ENCODE results near the gene NHERF1. TPM values are rescaled to one million over a fixed set of nuclear protein-coding genes. Genes with fewer than 3 reads are reported as not detected.

The NHERF1 gene
- total RNA-seq, 1 donor from 2014 or later = 33.6 TPM

DNA sequence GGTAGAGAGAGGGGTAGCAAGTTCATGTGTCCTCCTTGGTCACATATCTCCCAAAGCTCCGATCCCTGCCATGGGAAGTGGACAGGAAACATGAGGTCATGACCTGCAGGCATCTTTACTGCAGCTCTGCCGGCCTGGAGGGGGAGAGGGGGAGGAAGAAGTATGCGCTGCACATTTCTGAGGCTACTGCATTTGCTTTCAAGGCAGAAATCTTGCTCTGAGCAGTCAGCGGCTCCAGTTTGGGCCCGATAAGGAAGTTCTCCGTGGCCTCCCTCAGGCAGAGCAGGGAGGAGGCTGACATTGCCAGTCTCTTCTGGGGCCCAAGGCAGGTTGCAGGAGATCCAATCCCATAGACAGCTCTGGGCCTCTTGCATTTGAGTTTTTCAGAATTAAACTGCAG, 1.5 kb upstream of the NHERF1 start:
- TF ChIP-seq CTCF (IDR thresholded peaks at IDR 0.05; ENCODE audit: insufficient read depth, low read length, poor library complexity, severe bottlenecking) = no peak
- Histone ChIP-seq H3K36me3 (ENCODE audit: control insufficient read depth, insufficient read depth, low read length) (no peaks in the 10 kb centered on the region), H3K4me3 (ENCODE audit: low read depth, low read length) (no peak overlapping the region), H3K27me3 (ENCODE audit: control insufficient read depth, insufficient read depth, low read length) (no peaks in the 10 kb centered on the region)
- DNase-seq (ENCODE audit: low read depth) = no peak

GRCh38 chr17:74748279-74748528, 224 bp upstream of the NHERF1 start:
- no peak for DNase-seq (ENCODE audit: low read depth)
- no peaks in the 10 kb centered on the region for H3K27me3 ChIP-seq (ENCODE audit: control insufficient read depth, insufficient read depth, low read length)
- no peaks in the 10 kb centered on the region for H3K36me3 ChIP-seq (ENCODE audit: control insufficient read depth, insufficient read depth, low read length)
- peak overlapping the region; percentile 86 for H3K4me3 ChIP-seq (ENCODE audit: low read depth, low read length)
- no peak for TF ChIP-seq CTCF (IDR thresholded peaks at IDR 0.05; ENCODE audit: insufficient read depth, low read length, poor library complexity, severe bottlenecking)

DNA sequence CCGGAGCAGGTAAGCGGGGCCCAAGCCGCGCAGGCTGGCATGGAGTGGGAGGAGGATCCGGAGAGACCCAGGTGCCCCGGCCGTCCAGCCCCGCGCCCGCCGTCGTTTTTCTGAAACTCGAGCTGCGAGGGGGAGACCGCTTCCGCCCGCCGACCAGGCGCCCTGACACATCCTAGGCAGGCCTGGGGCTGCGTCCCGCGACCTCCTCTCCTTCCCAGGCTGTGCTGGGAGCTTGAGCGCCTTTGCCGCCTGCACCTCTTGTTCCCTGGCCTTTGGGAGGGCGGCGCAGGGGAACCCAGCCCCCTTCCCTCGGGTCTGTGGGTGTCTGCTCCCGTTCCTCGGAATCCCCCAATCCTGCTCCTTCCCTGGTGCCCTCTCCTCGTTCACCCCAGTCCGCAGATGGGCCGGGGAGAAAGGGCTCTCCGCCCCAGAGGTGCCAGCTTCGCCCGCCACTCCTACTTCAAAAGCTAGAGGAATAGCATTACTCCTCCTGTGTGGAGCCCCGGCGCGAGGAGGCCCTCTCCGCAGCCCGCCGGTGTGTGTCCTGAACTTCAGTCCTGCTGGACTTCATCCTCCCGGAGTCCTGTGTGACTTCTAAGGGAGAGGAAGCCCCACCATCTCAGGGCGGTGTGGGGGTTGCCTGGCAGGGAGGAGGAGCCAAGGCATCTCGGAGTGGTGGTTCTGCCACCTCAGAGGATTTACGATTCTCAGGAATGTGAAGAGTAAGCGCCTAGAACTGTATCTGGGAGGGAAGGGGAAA, 1.0 kb downstream of the NHERF1 start:
- no peaks in the 10 kb centered on the region for H3K27me3 ChIP-seq (ENCODE audit: control insufficient read depth, insufficient read depth, low read length)
- no peak for TF ChIP-seq CTCF (IDR thresholded peaks at IDR 0.05; ENCODE audit: insufficient read depth, low read length, poor library complexity, severe bottlenecking)
- no peak for DNase-seq (ENCODE audit: low read depth)
- H3K4me3 ChIP-seq (ENCODE audit: low read depth, low read length) = peak overlapping the region; percentile 86
- no peaks in the 10 kb centered on the region for H3K36me3 ChIP-seq (ENCODE audit: control insufficient read depth, insufficient read depth, low read length)

- TF ChIP-seq CTCF (IDR thresholded peaks at IDR 0.05; ENCODE audit: insufficient read depth, low read length, poor library complexity, severe bottlenecking) = no peak
- Histone ChIP-seq H3K27me3 (ENCODE audit: control insufficient read depth, insufficient read depth, low read length) (no peaks in the 10 kb centered on the region), H3K4me3 (ENCODE audit: low read depth, low read length) (peak overlapping the region; percentile 86), H3K36me3 (ENCODE audit: control insufficient read depth, insufficient read depth, low read length) (no peaks in the 10 kb centered on the region)
- DNase-seq (ENCODE audit: low read depth) = no peak
Measured at GRCh38 chr17:74750039-74750326, 1.6 kb downstream of the NHERF1 start.

DNA sequence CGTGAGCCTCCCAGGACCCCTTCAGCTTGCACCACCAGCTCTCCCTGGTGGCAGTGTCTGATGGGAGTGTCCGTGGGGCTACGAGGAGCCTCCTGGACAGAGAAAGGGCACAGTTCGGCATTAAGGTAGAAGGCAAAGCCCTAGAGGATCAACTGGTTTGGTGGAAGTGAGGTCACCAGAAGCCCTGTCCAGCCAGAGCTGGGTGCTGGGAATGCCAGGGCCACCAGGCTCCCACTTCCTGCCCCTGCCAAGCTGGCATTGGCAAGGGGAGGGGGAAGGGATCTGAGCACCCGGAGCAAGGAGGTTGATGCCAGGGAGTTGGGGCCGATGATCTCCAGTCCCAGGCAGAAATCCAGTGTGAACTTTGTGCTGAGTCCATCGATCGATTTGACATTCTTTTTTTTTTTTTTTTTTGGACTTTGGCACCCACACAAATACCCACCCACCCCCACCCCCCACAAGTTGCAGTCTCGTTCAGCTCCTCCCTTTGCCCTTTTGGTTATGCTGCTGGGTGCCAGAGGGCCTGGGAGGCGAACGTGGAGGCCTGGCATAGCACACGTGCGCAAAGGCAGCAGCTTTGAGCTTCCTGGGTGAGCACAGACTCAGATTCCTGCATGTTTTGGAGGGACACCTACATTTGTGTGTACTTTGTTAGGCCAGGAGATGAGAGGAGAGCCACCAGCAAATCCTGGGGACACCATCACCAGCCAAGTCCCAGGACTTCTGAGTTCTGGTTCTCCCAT, 2.1 kb downstream of the NHERF1 start:
- no peaks in the 10 kb centered on the region for H3K36me3 ChIP-seq (ENCODE audit: control insufficient read depth, insufficient read depth, low read length)
- no peak for TF ChIP-seq CTCF (IDR thresholded peaks at IDR 0.05; ENCODE audit: insufficient read depth, low read length, poor library complexity, severe bottlenecking)
- no peaks in the 10 kb centered on the region for H3K27me3 ChIP-seq (ENCODE audit: control insufficient read depth, insufficient read depth, low read length)
- H3K4me3 ChIP-seq (ENCODE audit: low read depth, low read length) = peak overlapping the region; percentile 86
- DNase-seq (ENCODE audit: low read depth) = no peak

DNA sequence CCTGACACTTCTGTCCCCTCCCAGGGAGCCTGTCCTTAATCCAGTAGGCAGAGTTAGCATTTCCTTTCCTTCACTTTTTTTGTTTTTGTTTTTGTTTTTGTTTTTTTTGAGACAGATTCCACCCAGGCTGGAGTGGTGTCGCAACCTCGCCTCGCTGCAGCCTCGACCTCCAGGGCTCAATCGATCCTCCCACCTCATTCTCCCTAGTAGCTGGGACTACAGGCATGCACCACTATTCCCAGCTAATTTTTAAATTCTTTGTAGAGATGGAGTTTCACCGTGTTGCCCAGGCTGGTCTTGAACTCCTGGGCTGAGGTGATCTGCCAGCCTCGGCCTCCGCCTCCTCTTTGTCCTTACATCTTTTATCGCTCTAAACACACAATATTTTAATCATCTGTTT, 4.0 kb downstream of the NHERF1 start:
- no peak for TF ChIP-seq CTCF (IDR thresholded peaks at IDR 0.05; ENCODE audit: insufficient read depth, low read length, poor library complexity, severe bottlenecking)
- H3K27me3 ChIP-seq (ENCODE audit: control insufficient read depth, insufficient read depth, low read length) = no peaks in the 10 kb centered on the region
- DNase-seq (ENCODE audit: low read depth) = no peak
- no peaks in the 10 kb centered on the region for H3K36me3 ChIP-seq (ENCODE audit: control insufficient read depth, insufficient read depth, low read length)
- no peak overlapping the region for H3K4me3 ChIP-seq (ENCODE audit: low read depth, low read length)
